IPS-NIHi7 (cell line): ENCODE data around the gene DOCK8.
A peak's percentile ranks its signal among the peaks of the same experiment; 100 is the strongest.

ENCODE experiments used
- DNase-seq: peaks from one replicate; pipeline ENCODE4 v3.0.0; 2012; ENCODE audit warnings: mixed read lengths; ENCODE audit errors: extremely low spot score

The DOCK8 gene

GRCh38 chr9:495739-496138 lies 281.1 kb downstream of the DOCK8 start:
- no peak for DNase-seq

- DNase-seq: no peak
Measured at GRCh38 chr9:503326-503725, 288.7 kb downstream of the DOCK8 start.

- peak; percentile 87 for DNase-seq
Measured at GRCh38 chr9:503881-504852, 289.5 kb downstream of the DOCK8 start, which contains the start of gene KANK1. TSS of gene KANK1 (plus strand) at chr9:504695.

GRCh38 chr9:504921-505740 lies 290.5 kb downstream of the DOCK8 start:
- peak; percentile 60 for DNase-seq

- no peak for DNase-seq
Measured at GRCh38 chr9:505741-506059, 291.0 kb downstream of the DOCK8 start.

- DNase-seq: no peak
Measured at GRCh38 chr9:506281-506680, 291.6 kb downstream of the DOCK8 start.

- DNase-seq: no peak
Measured at GRCh38 chr9:511861-512260, 297.2 kb downstream of the DOCK8 start.

- no peak for DNase-seq
Measured at GRCh38 chr9:512555-513272, 298.0 kb downstream of the DOCK8 start.
